T-helper 2 cell treated with Interferon-gamma antibody and Interleukin-4, amounts not matched to agents 5 μg/mL and 100 μg/mL, for 36 hours (primary cell): ENCODE measurements around the gene RRM2.

ENCODE experiments used
- DNase-seq: peaks from one replicate; pipeline ENCODE4 v3.0.0; 2021; ENCODE audit warnings: low spot score
- H3K27ac Mint-ChIP-seq: one replicate; pipeline ENCODE4 v1.8.0; 2021; ENCODE audit warnings: mild to moderate bottlenecking, mixed read lengths
- H3K27me3 Mint-ChIP-seq: one replicate; pipeline ENCODE4 v1.8.0; 2021; ENCODE audit warnings: low read depth, mixed read lengths
- H3K36me3 Mint-ChIP-seq: one replicate; pipeline ENCODE4 v1.8.0; 2021; ENCODE audit warnings: low read depth, mixed read lengths
- H3K4me1 Mint-ChIP-seq: one replicate; pipeline ENCODE4 v1.8.0; 2021; ENCODE audit warnings: low read depth, mixed read lengths
- H3K4me3 Mint-ChIP-seq: one replicate; pipeline ENCODE4 v1.8.0; 2022; ENCODE audit warnings: mild to moderate bottlenecking, moderate library complexity, mixed read lengths
- H3K9me3 Mint-ChIP-seq: one replicate; pipeline ENCODE4 v1.8.0; 2021; ENCODE audit warnings: mixed read lengths

Gene RRM2

GRCh38 chr2:10171006-10171800 lies 48.7 kb downstream of the RRM2 start:
- no peak for DNase-seq
- no peaks in the 10 kb centered on the region for H3K27me3 Mint-ChIP-seq
- no peak overlapping the region for H3K27ac Mint-ChIP-seq
- H3K9me3 Mint-ChIP-seq, result no peaks in the 10 kb centered on the region
- no peak overlapping the region for H3K4me3 Mint-ChIP-seq
- no peaks in the 10 kb centered on the region for H3K4me1 Mint-ChIP-seq
- H3K36me3 Mint-ChIP-seq, result peaks cover 10% of the 10 kb centered on the region

DNA sequence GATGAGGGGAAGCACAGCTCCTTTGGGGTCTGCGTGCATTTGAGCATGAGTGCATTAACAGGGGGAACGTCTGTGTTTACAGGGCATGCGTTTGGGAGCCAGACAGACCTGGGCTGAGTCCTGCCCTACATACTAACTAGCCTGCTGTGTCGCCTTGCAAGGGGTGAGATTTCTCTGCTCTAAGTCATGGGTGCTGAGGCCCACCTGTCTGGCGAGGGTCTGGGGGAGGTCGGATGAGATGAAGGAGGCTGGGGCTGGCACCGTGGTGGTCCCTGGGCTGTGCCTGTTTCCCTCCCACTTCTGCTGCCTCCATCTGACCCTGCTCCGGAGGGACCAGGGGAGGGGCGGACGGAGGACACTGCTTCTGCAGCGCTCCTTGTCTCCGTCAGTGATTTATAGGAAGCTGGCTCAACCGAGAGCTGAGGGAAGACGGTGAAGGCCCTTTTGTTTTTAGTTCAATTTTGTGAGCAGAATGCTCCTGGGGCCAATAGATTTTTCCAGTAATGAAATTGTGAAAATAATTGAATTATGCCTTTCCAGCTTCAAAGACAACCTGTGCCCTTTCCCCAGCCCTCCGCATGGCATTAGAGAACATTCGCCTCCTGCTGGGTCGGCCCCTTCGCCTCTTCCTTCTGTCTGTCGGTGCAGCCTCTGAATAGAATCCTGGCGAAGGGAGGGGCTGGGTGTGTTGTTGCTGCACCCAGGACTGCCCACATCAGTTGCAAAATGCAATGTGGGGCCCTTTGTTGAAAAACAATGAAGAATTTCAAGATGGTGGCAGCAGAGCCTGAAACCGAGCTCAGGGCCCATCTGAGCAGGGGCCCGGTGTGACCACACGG lies 49.7 kb downstream of the RRM2 start:
- Mint-ChIP-seq H3K9me3 (no peaks in the 10 kb centered on the region), H3K4me3 (no peak overlapping the region), H3K4me1 (no peaks in the 10 kb centered on the region), H3K27me3 (no peaks in the 10 kb centered on the region), H3K27ac (no peak overlapping the region), H3K36me3 (peaks cover 12% of the 10 kb centered on the region)
- no peak for DNase-seq

DNA sequence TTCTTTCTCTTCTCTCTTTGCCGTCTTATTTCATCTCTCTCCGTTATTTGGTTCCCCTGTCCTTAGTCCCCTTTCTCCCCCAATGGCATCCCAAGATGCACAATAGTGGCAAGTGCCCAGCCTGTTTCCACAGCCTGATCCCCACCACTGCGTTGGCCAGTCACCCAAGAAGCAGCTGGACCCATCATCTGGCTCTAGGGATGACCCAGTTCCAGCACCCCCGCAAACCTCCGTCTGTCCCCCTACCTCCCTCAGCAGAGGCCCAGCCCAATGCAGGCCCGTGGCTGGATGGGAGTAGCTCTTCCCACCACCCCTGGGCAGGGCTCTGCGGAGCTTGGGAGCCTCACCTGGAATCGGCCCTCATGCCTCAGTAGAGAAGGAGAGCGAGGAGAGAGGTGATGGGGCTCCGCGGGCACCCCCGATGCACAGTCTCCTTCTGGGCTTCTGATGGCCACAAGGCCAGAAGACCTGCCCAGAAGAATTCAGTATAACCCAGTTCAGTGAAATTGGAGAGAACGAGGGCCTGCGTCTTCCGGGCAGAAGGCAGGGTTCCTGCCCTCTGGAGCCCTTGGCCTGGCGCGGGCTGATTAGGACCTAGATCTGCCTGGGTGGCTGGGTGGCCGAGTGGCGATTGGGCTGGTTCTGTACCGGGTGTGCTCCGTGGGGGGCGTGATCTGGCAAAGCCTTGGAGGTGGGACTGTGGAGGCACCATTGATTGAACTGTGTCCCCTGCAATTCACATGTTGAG lies 50.9 kb downstream of the RRM2 start:
- no peak overlapping the region for H3K27ac Mint-ChIP-seq
- no peaks in the 10 kb centered on the region for H3K9me3 Mint-ChIP-seq
- peaks cover 13% of the 10 kb centered on the region for H3K36me3 Mint-ChIP-seq
- no peaks in the 10 kb centered on the region for H3K4me1 Mint-ChIP-seq
- H3K27me3 Mint-ChIP-seq, result no peaks in the 10 kb centered on the region
- no peak overlapping the region for H3K4me3 Mint-ChIP-seq
- DNase-seq, result no peak

DNA sequence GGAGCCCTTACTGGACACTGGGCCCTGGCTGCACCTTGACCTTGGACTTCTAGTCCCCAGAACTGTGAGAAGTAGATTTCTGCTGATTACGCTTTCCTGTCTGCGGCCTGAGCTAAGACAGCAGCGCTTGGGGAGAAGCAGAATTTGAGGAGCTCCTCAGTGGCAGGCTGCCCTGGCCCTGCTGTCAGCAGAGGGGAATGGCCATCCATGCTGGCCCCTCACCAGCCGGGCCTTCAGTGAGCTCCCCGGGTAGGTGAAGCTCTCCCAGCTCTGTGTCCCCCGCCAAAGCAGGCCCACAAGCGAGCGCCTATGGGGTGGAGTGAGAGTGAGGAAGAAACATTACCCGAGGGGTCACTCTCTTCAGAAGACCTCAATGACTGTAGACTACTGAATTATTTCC lies 51.6 kb downstream of the RRM2 start:
- H3K4me3 Mint-ChIP-seq, result no peak overlapping the region

DNA sequence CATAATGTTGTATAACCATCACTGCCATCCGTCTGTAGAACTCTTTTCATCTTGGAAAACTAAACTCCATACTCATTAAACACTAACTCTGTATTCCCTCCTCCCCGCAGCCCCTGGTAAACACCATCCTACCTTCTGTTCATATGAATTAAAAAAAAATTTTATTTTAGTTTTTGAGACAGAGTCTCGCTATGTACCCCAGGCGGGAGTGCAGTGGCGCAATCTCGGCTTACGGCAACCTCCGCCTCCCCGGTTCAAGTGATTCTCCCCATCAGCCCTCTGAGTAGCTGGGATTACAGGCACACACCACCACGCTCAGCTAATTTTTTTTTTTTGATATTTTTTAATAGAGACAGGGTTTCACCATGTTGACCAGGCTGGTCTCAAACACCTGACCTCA lies 52.9 kb downstream of the RRM2 start:
- H3K27me3 Mint-ChIP-seq, result no peaks in the 10 kb centered on the region
- H3K4me3 Mint-ChIP-seq, result no peak overlapping the region
- H3K27ac Mint-ChIP-seq, result no peak overlapping the region
- peaks cover 23% of the 10 kb centered on the region for H3K36me3 Mint-ChIP-seq
- no peak for DNase-seq
- no peaks in the 10 kb centered on the region for H3K4me1 Mint-ChIP-seq
- H3K9me3 Mint-ChIP-seq, result no peaks in the 10 kb centered on the region

More for the DNA sequence above, 51.6 kb downstream of the RRM2 start:
- Mint-ChIP-seq H3K27me3 (no peaks in the 10 kb centered on the region), H3K9me3 (no peaks in the 10 kb centered on the region), H3K36me3 (peaks cover 13% of the 10 kb centered on the region), H3K27ac (no peak overlapping the region), H3K4me1 (no peaks in the 10 kb centered on the region)
- DNase-seq, result no peak

DNA sequence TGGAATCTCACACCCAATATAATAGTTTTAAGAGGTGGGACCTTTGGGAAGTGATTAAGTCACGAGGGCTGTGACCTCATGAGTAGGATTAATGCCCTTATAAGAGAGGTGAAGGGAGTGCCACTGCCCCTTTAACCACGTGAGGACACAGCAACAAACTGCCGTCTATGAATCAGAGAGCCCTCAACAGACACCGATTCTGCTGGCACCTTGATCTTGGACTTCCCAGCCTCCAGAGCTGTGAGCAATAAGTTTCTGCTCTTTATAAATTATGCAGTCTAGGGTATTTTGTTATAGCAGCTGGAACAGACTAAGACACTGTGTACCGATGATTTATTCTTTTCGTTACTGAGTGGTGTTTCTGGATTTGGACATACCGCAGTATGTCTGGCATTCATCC lies 56.2 kb downstream of the RRM2 start:
- Mint-ChIP-seq H3K27me3 (no peaks in the 10 kb centered on the region), H3K4me3 (no peak overlapping the region), H3K9me3 (peaks cover 8% of the 10 kb centered on the region), H3K36me3 (peaks cover 22% of the 10 kb centered on the region), H3K4me1 (no peaks in the 10 kb centered on the region), H3K27ac (no peak overlapping the region)
- DNase-seq, result no peak

- Mint-ChIP-seq H3K4me1 (no peaks in the 10 kb centered on the region), H3K27ac (no peak overlapping the region), H3K4me3 (no peak overlapping the region), H3K9me3 (peaks cover 8% of the 10 kb centered on the region), H3K27me3 (no peaks in the 10 kb centered on the region), H3K36me3 (peaks cover 23% of the 10 kb centered on the region)
- no peak for DNase-seq
Observed at GRCh38 chr2:10179422-10179821, 56.9 kb downstream of the RRM2 start.

DNA sequence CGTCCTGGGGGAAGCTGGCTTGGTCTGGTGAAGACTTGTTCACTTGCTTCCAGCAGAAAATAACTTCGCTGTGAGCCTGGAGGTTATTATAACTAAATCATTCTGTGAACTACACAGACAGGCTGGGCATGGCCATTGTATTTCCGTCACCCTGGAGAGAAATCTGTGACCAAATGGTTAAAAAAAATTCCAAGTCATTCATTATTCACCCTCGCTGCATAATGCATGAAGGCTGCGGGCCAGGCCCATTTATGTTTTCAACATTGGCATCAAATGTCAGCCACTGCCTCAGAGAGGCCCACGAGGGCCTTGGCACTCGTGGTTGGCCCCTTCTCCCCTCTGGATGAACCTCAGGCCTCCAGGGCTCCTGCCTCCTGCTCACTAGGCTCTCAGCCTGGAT lies 57.7 kb downstream of the RRM2 start:
- H3K27me3 Mint-ChIP-seq, result no peaks in the 10 kb centered on the region
- no peak overlapping the region for H3K4me3 Mint-ChIP-seq
- H3K4me1 Mint-ChIP-seq, result no peaks in the 10 kb centered on the region
- peaks cover 8% of the 10 kb centered on the region for H3K9me3 Mint-ChIP-seq
- DNase-seq, result no peak
- no peak overlapping the region for H3K27ac Mint-ChIP-seq
- H3K36me3 Mint-ChIP-seq, result peaks cover 23% of the 10 kb centered on the region
